KMS-11 (cell line): Measurements from ENCODE around the gene AP1S3.

Experiments used
- H2AFZ ChIP-seq: fragments of 200-600 bp; sonication (generic); 2 replicates; pipeline ENCODE4 v1.6.1; 2016; ENCODE audit warnings: antibody characterized with exemption, mixed run types, low read depth
- H3K27ac ChIP-seq: fragments of 200-600 bp; sonication (generic); 2 replicates; pipeline ENCODE4 v1.6.1; 2016; ENCODE audit warnings: mild to moderate bottlenecking, mixed run types
- H3K27me3 ChIP-seq: fragments of 200-600 bp; sonication (generic); 2 replicates; pipeline ENCODE4 v1.6.1; 2017; ENCODE audit warnings: mild to moderate bottlenecking, low read depth, mixed run types, moderate library complexity; ENCODE audit not compliant: insufficient read depth
- H3K36me3 ChIP-seq: fragments of 200-600 bp; sonication (generic); 2 replicates; pipeline ENCODE4 v1.6.1; 2017; ENCODE audit warnings: mild to moderate bottlenecking, mixed run types; ENCODE audit not compliant: insufficient read depth
- H3K4me1 ChIP-seq: fragments of 200-600 bp; sonication (generic); 2 replicates; pipeline ENCODE4 v1.6.1; 2016; ENCODE audit warnings: mild to moderate bottlenecking, low read depth, mixed run types; ENCODE audit not compliant: poor library complexity, severe bottlenecking
- H3K4me2 ChIP-seq: fragments of 200-600 bp; sonication (generic); 2 replicates; pipeline ENCODE4 v1.7.0; 2016; ENCODE audit warnings: mild to moderate bottlenecking, mixed run types
- H3K4me3 ChIP-seq: fragments of 200-600 bp; sonication (generic); IDR thresholded peaks from 2 replicates; pipeline ENCODE4 v1.6.1; 2017; ENCODE audit warnings: low read depth, low read length, mixed read lengths; ENCODE audit not compliant: insufficient read depth
- H3K79me2 ChIP-seq: fragments of 200-600 bp; sonication (generic); 2 replicates; pipeline ENCODE4 v1.6.1; 2016; ENCODE audit warnings: low read depth, mixed run types; ENCODE audit not compliant: insufficient read depth
- H3K9ac ChIP-seq: fragments of 200-600 bp; sonication (generic); 2 replicates; pipeline ENCODE4 v1.6.1; 2016; ENCODE audit warnings: mild to moderate bottlenecking, mixed run types
- H4K20me1 ChIP-seq: fragments of 200-600 bp; sonication (generic); 2 replicates; pipeline ENCODE4 v1.6.1; 2016; ENCODE audit warnings: mild to moderate bottlenecking, mixed run types; ENCODE audit not compliant: insufficient read depth
- CTCF ChIP-seq: fragments of 200-600 bp; sonication (generic); conservative IDR thresholded peaks from 2 replicates; pipeline ENCODE4 v1.6.1; 2017; ENCODE audit warnings: low read depth, mild to moderate bottlenecking, antibody characterized with exemption, low read length, moderate library complexity, mixed read lengths

Gene AP1S3

GRCh38 chr2:223847410-223847809 lies 10.0 kb upstream of the AP1S3 start:
- H3K27ac ChIP-seq = no peak overlapping the region
- H2AFZ ChIP-seq = no peak overlapping the region
- TF ChIP-seq CTCF = no peak
- H4K20me1 ChIP-seq = no peaks in the 10 kb centered on the region
- no peaks in the 10 kb centered on the region for H3K27me3 ChIP-seq
- H3K4me2 ChIP-seq = no peak overlapping the region
- H3K4me3 ChIP-seq = no peak overlapping the region
- peaks cover 2% of the 10 kb centered on the region for H3K4me1 ChIP-seq
- no peak overlapping the region for H3K9ac ChIP-seq
- H3K79me2 ChIP-seq = no peaks in the 10 kb centered on the region
- no peaks in the 10 kb centered on the region for H3K36me3 ChIP-seq

- no peaks in the 10 kb centered on the region for H3K27me3 ChIP-seq
- no peaks in the 10 kb centered on the region for H3K36me3 ChIP-seq
- TF ChIP-seq CTCF = no peak
- H3K4me2 ChIP-seq = no peak overlapping the region
- H3K9ac ChIP-seq = no peak overlapping the region
- H3K79me2 ChIP-seq = no peaks in the 10 kb centered on the region
- H4K20me1 ChIP-seq = no peaks in the 10 kb centered on the region
- peaks cover 11% of the 10 kb centered on the region for H3K4me1 ChIP-seq
- H3K4me3 ChIP-seq = no peak overlapping the region
- H3K27ac ChIP-seq = no peak overlapping the region
- H2AFZ ChIP-seq = no peak overlapping the region
These were observed 9.1 kb upstream of the AP1S3 start for GRCh38 chr2:223846515-223846914.

GRCh38 chr2:223841436-223842190 lies 4.2 kb upstream of the AP1S3 start:
- peak overlapping the region; percentile 21; the same call in 1 of the 2 replicates for H2AFZ ChIP-seq
- peak overlapping the region; percentile 36; the same call in 1 of the 2 replicates for H3K27ac ChIP-seq
- no peaks in the 10 kb centered on the region for H3K27me3 ChIP-seq

GRCh38 chr2:223835701-223836532 lies 1.5 kb downstream of the AP1S3 start:
- peaks cover 16% of the 10 kb centered on the region for H3K4me1 ChIP-seq
- H3K9ac ChIP-seq = no peak overlapping the region
- no peaks in the 10 kb centered on the region; the same call in 1 of the 2 replicates for H3K79me2 ChIP-seq
- H3K4me2 ChIP-seq = peak overlapping the region; percentile 56
- H3K4me3 ChIP-seq = no peak overlapping the region
- H2AFZ ChIP-seq = no peak overlapping the region
- no peak for TF ChIP-seq CTCF
- no peaks in the 10 kb centered on the region for H3K36me3 ChIP-seq
- no peak overlapping the region for H3K27ac ChIP-seq
- no peaks in the 10 kb centered on the region for H3K27me3 ChIP-seq
- H4K20me1 ChIP-seq = no peaks in the 10 kb centered on the region

More at GRCh38 chr2:223841436-223842190, 4.2 kb upstream of the AP1S3 start:
- Histone ChIP-seq H3K4me2 (peak overlapping the region; percentile 26; the same call in 1 of the 2 replicates), H3K79me2 (no peaks in the 10 kb centered on the region), H3K9ac (no peak overlapping the region; the same call in 1 of the 2 replicates), H3K4me1 (peaks cover 21% of the 10 kb centered on the region), H3K36me3 (no peaks in the 10 kb centered on the region), H3K4me3 (no peak overlapping the region), H4K20me1 (no peaks in the 10 kb centered on the region)
- TF ChIP-seq CTCF = no peak
